GM12801 (cell line): Measurements from ENCODE around the gene UNKL.

Experiments
- TF ChIP-seq, protein P1 (sequence below): IDR thresholded peaks from one replicate; pipeline ENCODE4 v1.5.1; 2011; ENCODE audit warnings: control low read depth; ENCODE audit not compliant: insufficient read length; ENCODE audit errors: extremely low read depth

Gene UNKL

DNA sequence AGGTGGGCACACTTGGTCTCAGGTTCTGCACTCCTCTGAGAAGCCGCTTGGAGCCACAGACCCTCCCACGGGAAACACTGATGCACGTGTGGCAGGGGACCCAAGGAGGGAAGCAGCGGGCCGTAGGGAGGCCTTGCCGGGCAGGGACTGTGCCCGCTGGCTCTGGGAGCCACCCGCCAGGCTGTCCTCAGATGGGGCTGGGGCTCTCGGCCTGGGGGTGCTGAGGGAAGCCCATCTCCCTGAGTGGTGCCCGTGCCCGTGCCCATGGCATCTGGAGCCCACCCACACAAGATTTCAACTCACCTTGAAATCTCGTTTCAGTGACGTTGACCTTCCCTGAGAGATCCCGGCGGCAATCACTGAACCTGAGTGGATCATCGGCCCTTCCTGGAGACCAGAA, 42.4 kb upstream of the UNKL start:
- TF ChIP-seq, protein P1, sequence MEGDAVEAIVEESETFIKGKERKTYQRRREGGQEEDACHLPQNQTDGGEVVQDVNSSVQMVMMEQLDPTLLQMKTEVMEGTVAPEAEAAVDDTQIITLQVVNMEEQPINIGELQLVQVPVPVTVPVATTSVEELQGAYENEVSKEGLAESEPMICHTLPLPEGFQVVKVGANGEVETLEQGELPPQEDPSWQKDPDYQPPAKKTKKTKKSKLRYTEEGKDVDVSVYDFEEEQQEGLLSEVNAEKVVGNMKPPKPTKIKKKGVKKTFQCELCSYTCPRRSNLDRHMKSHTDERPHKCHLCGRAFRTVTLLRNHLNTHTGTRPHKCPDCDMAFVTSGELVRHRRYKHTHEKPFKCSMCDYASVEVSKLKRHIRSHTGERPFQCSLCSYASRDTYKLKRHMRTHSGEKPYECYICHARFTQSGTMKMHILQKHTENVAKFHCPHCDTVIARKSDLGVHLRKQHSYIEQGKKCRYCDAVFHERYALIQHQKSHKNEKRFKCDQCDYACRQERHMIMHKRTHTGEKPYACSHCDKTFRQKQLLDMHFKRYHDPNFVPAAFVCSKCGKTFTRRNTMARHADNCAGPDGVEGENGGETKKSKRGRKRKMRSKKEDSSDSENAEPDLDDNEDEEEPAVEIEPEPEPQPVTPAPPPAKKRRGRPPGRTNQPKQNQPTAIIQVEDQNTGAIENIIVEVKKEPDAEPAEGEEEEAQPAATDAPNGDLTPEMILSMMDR, result no peak

DNA sequence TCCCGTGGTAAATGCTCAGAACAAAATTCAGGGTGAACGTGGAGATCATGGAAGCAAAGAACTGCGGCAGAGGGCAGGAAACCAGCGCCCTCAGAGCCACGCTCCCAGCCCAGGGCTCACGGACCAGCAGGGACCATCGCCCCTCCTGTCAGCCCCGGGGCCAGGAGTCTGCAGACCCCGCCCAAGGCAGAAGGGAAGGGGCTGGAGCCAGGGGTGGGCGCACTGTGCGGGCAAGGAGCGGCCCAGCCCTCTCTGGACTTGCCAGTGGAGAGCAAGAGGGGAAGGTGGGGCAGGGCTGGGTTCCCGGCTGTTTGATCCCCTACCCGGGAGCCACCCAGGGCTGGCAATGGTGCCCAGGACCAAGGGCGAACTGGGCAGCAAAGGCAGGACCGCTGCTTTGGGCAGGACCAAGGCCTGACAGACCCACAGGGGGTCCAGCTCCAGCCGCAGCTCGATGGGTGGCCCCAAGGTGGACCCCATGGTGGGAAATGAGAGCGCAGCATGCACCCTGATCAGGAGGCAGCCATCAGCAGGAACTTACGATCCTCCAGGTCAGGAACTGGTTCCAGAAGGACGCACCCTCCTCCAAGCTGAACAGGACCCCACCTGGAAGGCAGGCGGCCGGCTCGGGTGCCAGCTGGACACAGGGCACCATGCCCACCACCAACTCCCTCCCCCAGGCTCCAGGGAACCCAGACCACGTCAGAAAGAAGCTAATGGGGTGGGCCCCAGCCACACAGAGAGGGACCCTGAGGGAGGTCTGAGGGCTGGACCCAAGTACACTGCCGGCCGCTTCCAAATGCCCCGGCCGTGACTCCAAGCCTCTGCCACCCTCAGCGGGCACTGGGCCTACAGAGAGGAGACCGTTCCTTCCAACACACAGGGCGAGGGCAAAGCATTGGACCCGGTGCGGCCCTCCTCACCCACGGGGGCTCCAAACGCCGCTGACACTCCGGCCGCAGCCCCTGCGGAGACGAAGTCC, 41.0 kb upstream of the UNKL start:
- TF ChIP-seq, protein P1, result no peak

DNA sequence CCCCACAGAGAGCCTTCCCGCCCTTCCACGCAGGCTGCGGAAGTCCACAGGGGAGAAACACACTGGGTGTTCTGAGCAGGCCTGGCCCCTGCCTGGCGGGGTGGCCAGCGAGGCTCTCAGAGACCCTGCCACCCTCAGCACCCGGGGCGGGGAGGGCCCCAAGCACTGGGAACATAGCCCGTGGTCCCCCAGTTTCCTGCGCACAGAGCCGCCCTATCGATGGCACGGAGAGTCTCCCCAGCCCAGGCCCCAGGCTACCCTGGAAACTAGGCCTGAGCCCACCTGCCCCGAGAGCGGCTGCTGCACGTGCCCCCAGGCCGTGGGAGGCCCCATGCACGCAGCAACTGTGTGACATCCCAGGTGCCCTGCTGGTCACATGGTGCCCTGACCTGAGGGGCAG, 40.1 kb upstream of the UNKL start:
- TF ChIP-seq, protein P1, result no peak

DNA sequence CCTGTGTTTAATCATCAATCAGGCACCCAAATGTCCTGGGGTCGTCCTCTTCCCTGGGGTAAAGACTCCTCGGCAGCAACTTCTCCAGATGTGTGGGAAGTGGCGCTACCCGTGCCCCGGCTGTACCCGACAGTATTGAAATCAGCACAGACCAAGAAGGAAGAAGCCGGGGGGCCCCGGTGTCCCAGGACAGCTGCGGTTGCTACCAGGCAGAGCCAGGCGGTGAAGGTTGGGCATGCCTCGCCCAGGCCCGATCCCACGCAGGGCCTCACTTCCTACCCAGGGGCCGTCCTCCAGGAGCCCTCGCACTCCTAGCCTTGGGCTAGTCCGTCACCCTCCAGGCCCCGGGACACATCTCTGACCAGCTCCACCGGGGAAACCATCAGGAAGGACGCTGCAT, 38.8 kb upstream of the UNKL start:
- TF ChIP-seq, protein P1, result no peak

DNA sequence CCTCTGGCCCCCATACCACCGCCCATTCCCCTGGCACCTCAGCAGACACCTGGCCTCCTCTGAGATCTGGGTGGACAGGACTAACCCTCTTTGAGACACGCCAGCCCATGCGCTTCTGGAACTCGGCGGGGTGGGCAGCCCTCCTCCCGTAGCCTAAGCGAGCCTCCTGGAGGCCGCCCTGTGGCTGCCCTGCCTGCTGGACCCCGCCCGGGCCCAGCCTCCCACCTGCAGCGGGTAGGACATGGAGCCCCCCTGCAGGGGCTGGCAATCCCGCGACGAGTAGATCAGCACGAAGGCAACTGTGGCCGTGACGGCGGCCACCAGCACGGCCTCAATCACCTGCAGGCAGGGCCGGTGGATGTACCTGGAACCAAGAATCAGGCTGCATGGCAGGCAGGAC, 38.0 kb upstream of the UNKL start:
- TF ChIP-seq, protein P1, result no peak

DNA sequence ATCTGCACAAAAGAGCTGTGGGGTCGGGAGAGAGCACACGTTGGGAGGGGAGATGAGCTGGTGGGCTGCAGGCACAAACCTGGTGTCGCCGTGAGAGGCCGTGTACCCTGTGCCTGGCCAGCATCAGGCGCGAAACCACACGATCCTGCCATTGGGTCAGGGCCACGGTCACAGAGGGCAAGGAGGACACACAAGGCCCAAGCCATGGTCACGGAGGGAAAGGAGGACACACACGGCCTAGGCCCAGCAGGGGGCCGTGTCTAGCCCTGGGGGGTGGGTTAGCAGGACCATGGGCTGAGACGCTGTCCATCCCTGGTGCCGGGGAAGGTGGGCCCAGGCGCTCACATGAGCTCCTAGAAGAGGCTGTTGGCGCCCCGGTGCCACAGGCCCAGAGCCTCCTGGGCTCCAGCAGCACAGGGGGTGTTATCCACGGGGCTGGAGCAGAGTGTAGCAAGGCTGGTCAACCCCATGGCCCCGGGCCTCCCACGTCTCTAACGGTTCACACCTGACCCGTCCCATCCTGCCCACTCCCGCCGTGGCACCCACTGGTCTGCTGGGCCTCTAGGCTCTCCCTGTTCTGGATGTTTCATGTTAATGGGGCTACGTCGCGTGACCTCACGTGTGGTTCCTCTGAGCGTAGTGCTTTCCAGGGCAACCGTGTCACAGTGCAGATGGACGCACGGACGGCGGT, 37.3 kb upstream of the UNKL start:
- TF ChIP-seq, protein P1, result no peak

DNA sequence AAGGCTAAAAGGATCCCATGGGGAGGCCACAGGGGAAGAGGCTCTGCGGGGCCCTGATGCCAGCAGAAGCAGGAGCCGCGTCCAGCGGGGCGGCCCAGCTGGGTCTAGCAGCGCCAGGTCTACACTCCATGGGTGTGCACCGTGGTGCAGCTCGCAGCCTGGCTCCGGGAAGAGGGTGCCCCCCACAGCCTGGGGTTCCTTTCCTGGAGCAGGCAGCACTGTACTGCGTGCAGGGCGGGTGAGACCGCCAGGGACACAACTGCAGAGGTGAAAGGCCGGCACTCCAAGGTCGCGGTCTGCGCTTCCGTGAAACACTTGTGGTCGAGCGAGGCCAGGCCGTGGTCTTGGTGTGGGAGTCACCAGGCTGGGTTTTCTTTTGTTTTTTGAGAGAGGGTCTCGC, 36.3 kb upstream of the UNKL start:
- TF ChIP-seq, protein P1, result no peak
